Measurements from ENCODE around the gene CACNA2D3.

DNA sequence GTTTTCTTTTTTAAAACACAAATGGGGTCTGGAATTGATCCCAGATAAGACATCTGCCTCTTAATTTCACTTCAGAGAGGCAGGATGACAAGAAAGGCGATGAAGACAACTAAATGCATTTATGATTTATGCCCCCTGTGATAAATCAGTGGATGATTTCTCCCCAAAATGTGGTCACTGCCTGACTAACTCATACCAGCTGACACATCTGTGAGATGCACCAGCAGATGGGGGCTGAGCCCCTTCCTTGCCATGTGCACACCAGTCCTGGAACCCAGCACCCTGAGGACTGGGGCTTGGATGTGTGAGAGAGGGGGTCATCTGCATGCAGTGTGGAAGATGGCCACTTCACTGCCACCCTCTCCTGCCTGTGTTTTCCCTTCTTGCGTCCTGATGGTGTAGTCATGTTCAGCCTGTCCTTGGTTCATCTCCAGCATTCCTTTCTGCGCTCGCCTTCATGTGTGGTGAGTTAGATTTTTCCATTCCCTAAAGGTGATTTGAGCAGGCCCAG is 541.2 kb downstream of the CACNA2D3 start:
- TF ChIP-seq TAF1 (IDR thresholded peaks at IDR 0.05; ENCODE audit: borderline replicate concordance, insufficient read depth, low read length): no peak
- no peak for TF ChIP-seq POLR2AphosphoS5 (IDR thresholded peaks at IDR 0.05; ENCODE audit: low read depth, low read length)
- TF ChIP-seq SIN3A (IDR thresholded peaks at IDR 0.05; ENCODE audit: borderline replicate concordance, insufficient read depth, low read length): no peak
